HG02588 (cell line): ENCODE results near the gene TSPYL2.

Experiments
- ATAC-seq: cut with Tn5 transposase; IDR thresholded peaks from one replicate; pipeline ENCODE4 v1.9.1; 2021; ENCODE audit warnings: mild to moderate bottlenecking, moderate library complexity; ENCODE audit not compliant: unreplicated experiment

Gene TSPYL2

DNA sequence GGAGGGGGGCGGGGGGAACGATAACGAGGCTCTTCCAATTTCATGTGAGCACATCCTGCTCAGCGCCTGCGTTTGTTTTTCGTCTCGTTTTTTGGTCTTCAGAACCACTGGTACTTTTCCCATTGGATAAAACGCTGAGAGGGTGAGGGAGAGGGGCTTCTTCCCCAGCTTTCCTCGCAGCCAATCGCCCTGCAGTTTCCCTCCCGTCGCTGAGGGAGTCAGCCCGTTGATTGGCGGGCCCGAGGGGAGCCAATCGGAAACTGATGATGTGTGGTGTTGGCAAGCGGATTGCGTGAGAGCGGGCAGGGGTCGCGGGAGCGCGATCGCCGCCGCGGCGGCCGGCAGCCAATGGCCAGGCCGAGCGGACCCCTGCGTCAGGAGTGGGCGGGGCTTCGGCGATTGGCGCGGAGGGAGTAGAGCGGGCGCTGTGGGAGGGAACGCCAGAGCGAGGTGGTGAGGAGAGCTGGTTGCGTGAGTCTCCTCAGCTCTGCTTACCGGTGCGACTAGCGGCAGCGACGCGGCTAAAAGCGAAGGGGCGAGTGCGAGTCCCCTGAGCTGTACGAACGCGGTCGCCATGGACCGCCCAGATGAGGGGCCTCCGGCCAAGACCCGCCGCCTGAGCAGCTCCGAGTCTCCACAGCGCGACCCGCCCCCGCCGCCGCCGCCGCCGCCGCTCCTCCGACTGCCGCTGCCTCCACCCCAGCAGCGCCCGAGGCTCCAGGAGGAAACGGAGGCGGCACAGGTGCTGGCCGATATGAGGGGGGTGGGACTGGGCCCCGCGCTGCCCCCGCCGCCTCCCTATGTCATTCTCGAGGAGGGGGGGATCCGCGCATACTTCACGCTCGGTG lies at the start of gene TSPYL2:
Gene TSPYL2, plus strand, starts transcription at position 443 of the 848 bp plus-strand sequence. Its CDS starts 132 bp downstream, at position 575.
- peak; percentile 95 for ATAC-seq

GRCh38 chrX:53036149-53036548 lies 46.0 kb upstream of the TSPYL2 start:
- no peak for ATAC-seq

DNA sequence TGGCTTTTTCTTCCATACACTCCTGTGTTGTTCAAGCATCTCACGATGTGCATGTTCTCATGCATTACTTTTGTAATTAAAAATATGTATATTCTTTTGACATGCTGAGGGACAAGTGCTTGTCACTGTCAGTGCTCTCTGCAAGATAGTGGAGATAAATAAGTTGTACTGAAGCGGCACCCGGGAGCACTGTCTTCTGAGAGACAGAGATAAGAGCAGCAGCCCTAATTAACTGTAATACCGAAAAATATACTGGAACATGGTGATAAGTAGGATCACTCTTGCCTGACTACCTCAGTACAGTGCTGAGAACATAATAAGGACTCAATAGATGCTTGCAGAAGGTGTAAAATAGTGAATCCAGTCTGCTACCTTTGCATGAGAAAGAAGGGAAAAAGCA lies 42.9 kb upstream of the TSPYL2 start:
- ATAC-seq = no peak

DNA sequence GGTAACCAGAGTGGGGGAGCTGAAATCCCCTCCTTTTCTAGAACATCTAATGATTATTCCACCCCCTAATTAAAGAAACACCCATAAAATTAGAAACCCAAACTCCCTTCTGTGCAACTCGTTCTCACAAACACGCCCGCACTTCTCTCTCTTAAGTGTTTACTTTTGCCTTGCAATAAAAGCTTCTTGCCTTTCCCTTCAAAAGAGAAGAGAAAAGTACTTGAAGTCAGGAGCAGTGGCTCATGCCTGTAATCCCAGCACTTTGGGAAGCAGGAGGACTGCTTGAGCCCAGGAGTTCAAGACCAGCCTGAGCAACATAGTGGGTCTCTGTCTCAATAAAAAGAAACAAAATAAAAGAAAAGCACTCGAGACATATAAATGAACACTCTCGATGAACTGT lies 37.2 kb upstream of the TSPYL2 start:
- ATAC-seq = no peak

DNA sequence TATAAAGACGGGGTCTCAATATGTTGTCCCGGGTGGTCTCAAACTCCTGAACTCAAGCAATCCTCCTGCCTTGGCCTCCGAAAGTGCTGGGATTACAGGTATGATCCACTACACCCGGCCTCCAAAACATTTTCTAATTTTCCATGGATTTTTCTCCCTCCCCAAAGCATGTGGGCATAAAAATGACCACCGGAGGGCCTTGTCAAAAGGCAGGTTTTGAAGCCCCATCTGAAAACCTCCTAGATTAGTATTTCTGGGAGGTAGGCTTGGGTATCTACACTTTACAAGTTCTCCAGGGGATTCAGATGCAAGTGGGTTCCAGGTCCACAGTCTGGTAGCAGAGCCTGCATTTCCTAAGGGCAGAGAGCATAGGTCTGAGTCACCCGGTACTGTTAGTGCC lies 34.9 kb upstream of the TSPYL2 start:
- no peak for ATAC-seq

- ATAC-seq = no peak
Measured at GRCh38 chrX:53048169-53049126, 33.7 kb upstream of the TSPYL2 start, which contains the start of gene GPR173. GPR173 (plus strand) TSS chrX:53048789; CDS start chrX:53076622, 27,833 bp downstream.

DNA sequence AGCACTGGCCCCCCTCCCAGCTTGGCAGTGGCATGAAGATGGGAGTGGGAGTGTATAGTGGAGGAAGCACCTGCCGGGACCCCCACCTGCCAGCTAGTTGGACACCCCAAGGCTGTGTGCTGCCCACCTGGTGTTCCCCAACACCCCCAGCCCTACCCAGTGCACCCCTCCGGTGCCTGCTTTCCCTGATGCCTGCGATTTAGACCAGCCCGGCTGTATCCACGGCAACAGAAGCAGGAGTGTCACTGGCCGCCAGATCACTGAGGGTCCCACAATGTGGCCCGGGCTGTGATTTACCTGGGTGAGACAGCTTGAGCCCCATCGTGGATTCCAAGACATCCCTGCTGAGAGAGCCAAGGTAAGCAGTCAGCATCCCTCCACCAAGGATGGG lies 33.0 kb upstream of the TSPYL2 start:
- no peak for ATAC-seq

- no peak for ATAC-seq
Measured at GRCh38 chrX:53050841-53051240, 31.3 kb upstream of the TSPYL2 start.

- ATAC-seq = no peak
Measured at GRCh38 chrX:53055244-53055849, 26.8 kb upstream of the TSPYL2 start.

DNA sequence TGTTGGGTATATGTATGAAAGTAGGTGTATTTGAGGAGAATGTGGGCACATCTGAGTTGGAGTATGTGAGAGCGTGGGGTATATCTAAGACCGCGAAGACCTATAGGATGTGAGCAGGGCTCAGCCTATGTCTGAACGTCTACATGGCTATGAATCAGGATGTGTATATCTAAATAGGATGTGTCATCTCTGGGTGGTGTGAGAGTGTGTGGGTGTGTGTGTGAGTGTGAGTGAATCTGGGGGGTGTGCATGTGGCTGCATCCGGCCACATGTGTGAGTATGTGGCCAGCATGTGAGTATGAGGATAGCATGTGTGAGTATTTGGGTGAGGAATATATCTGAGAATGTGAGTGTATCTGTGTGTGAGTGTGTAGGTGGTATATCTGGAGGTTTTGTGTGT lies 25.9 kb upstream of the TSPYL2 start:
- ATAC-seq = no peak

DNA sequence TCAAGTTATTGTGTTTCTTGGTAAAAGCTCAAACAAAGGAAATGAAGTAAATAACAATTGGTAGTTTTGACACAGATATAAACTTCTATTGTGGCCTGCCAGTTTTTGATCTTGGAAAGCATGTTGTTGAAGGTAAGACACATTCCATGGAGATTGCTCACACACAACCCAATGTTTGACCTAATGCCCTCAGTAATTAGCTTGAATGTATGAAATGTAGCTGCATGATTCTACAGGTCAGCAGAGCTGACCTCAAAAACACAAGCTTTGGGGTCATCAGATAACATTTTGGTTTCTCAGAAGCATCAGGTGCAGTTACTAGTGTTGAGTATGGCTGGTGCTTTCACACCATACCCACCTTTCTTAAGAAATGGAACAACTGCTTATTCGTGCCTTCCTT lies 17.1 kb upstream of the TSPYL2 start:
- ATAC-seq = no peak

GRCh38 chrX:53071064-53071463 lies 11.1 kb upstream of the TSPYL2 start:
- no peak for ATAC-seq

GRCh38 chrX:53071604-53072417 lies 10.4 kb upstream of the TSPYL2 start:
- peak; percentile 83 for ATAC-seq

GRCh38 chrX:53072418-53073114 lies 9.6 kb upstream of the TSPYL2 start:
- no peak for ATAC-seq

GRCh38 chrX:53073115-53073586 lies 9.0 kb upstream of the TSPYL2 start:
- ATAC-seq = no peak

DNA sequence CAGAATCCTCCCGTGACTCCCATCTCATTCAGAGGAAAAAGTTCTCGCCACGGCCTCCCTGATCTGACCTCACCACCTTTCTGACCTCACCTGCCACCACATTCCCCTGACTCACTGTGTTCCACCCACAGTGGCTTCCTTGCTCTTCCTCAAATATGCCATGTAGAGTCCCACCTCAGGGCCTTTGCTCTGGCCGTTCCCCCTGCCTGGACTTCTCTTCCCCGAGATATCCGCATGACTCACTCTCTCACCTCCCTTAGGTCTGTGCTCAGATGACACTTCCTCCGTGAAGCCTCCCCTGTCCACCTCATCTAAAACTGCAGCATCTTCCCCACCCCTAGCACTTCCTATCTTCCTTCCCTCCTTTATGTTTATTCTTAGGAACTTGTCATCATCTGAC lies 7.2 kb upstream of the TSPYL2 start:
- no peak for ATAC-seq

GRCh38 chrX:53076671-53077070 lies 5.5 kb upstream of the TSPYL2 start:
- no peak for ATAC-seq

DNA sequence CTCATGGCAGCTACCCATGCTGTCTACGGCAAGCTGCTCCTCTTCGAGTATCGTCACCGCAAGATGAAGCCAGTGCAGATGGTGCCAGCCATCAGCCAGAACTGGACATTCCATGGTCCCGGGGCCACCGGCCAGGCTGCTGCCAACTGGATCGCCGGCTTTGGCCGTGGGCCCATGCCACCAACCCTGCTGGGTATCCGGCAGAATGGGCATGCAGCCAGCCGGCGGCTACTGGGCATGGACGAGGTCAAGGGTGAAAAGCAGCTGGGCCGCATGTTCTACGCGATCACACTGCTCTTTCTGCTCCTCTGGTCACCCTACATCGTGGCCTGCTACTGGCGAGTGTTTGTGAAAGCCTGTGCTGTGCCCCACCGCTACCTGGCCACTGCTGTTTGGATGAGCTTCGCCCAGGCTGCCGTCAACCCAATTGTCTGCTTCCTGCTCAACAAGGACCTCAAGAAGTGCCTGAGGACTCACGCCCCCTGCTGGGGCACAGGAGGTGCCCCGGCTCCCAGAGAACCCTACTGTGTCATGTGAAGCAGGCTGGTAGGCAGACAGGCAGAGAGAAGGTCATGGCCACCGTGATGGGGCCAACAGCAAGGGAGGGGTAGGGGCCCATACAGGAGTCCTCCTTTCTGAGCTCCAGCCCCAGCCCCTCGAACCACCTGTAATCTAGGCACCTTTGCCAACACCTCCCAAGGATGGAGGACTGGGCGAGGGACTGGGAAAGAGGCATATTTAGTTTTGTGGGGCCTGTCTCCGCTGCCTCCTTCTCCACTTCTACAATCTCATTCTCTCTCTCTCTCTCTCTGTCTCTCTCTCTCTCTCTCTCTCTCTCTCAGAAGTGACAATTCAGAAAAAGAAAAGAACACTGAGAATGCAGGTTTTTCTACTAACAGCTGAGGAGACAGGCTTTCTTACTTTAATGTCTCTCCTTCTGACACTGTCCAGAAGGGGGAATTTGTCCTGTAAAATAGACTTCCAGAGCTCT lies 4.7 kb upstream of the TSPYL2 start:
- ATAC-seq = no peak
